Panc1 (cell line): ENCODE results near the gene DCDC2B.

Experiments used
- POLR2AphosphoS5 ChIP-seq: IDR thresholded peaks from 2 replicates; pipeline ENCODE4 v1.6.1; 2012; ENCODE audit warnings: mild to moderate bottlenecking, low read depth, low read length, moderate library complexity
- TF ChIP-seq, protein P1 (sequence below), 2 experiments: IDR thresholded peaks; 2 replicates each; pipeline ENCODE4 v1.6.1; 2011 to 2012; ENCODE audit warnings: low read depth in 2 of 2, control low read depth in 1 of 2, low read length in 1 of 2, mild to moderate bottlenecking in 1 of 2, moderate library complexity in 1 of 2; ENCODE audit not compliant: insufficient read depth in 1 of 2
- TF ChIP-seq, protein P2 (sequence below): fragments of 450-650 bp; IDR thresholded peaks from 2 replicates; pipeline ENCODE4 v1.5.1; 2017; ENCODE audit warnings: mild to moderate bottlenecking

DNA sequence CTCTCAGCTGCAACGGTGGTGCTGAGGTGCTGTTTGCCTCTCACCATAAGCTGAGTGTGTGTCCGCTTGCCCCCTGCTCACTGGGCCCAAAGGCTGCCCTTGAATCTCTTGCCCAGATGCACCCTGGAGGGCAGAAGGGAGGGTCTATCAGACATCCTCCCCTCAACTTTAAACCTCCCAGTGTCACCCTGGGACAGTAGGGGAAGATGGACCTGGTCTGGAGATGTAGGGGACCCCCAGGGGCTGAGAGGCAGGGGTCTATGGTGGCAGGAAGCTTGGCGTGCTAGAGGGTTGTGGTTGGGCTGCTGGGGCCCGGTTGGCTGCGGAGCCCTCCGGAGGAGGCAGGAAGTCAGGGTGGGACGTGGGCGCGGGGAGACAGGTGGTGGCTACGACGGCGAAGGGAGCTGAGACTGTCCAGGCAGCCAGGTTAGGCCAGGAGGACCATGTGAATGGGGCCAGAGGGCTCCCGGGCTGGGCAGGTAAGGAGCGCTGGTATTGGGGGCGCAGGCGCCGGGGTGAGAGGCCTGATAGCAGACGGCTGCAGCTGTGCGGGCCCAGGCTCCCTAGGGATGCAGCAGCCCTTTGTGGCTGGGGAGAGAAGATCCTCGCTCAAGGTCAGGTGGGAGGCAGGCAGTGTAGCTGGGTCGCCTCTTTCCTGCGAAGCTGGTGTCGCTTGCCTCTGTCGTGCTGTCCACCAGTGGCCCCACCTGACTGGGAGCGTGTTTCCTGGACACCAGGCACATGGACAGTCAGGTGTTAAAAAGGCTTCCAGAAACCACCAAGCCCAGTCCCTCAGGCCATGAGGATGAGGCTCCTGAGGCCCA is 42.2 kb downstream of the DCDC2B start, which contains the start of gene LCK:
- TF ChIP-seq, protein P1, sequence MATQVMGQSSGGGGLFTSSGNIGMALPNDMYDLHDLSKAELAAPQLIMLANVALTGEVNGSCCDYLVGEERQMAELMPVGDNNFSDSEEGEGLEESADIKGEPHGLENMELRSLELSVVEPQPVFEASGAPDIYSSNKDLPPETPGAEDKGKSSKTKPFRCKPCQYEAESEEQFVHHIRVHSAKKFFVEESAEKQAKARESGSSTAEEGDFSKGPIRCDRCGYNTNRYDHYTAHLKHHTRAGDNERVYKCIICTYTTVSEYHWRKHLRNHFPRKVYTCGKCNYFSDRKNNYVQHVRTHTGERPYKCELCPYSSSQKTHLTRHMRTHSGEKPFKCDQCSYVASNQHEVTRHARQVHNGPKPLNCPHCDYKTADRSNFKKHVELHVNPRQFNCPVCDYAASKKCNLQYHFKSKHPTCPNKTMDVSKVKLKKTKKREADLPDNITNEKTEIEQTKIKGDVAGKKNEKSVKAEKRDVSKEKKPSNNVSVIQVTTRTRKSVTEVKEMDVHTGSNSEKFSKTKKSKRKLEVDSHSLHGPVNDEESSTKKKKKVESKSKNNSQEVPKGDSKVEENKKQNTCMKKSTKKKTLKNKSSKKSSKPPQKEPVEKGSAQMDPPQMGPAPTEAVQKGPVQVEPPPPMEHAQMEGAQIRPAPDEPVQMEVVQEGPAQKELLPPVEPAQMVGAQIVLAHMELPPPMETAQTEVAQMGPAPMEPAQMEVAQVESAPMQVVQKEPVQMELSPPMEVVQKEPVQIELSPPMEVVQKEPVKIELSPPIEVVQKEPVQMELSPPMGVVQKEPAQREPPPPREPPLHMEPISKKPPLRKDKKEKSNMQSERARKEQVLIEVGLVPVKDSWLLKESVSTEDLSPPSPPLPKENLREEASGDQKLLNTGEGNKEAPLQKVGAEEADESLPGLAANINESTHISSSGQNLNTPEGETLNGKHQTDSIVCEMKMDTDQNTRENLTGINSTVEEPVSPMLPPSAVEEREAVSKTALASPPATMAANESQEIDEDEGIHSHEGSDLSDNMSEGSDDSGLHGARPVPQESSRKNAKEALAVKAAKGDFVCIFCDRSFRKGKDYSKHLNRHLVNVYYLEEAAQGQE (IDR thresholded peaks at IDR 0.05; ENCODE audit: insufficient read depth in 1 of 2, low read depth in 2 of 2, low read length in 1 of 2) = no peak
- TF ChIP-seq POLR2AphosphoS5 = no peak
- TF ChIP-seq, protein P2, sequence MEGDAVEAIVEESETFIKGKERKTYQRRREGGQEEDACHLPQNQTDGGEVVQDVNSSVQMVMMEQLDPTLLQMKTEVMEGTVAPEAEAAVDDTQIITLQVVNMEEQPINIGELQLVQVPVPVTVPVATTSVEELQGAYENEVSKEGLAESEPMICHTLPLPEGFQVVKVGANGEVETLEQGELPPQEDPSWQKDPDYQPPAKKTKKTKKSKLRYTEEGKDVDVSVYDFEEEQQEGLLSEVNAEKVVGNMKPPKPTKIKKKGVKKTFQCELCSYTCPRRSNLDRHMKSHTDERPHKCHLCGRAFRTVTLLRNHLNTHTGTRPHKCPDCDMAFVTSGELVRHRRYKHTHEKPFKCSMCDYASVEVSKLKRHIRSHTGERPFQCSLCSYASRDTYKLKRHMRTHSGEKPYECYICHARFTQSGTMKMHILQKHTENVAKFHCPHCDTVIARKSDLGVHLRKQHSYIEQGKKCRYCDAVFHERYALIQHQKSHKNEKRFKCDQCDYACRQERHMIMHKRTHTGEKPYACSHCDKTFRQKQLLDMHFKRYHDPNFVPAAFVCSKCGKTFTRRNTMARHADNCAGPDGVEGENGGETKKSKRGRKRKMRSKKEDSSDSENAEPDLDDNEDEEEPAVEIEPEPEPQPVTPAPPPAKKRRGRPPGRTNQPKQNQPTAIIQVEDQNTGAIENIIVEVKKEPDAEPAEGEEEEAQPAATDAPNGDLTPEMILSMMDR = no peak
